Endothelial cell of umbilical vein (primary cell): ENCODE data around the gene IFRD2. TPM values are rescaled to one million over a fixed set of nuclear protein-coding genes. Genes with fewer than 3 reads are reported as not detected.
"Not testable (repeated sequence)": the region's sequence is repeated elsewhere in the genome, so short reads cannot be mapped to it uniquely, and the experiment has no call there.

Experiments used
- BruUV-seq: library from RNA; stranded (reverse); fragments of 400-500 nt; replicated peaks from 2 replicates; lab custom pipeline; 2021; lab: Mats Ljungman, UMichigan
- CTCF ChIA-PET: fragments of 300-600, 350-600 bp; sonication (Branson Sonifier 250); formaldehyde crosslinking; loops from one replicate; lab custom pipeline; 2021; ENCODE audit warnings: antibody characterized with exemption, inconsistent platforms; lab: Charles Lee
- POLR2A ChIA-PET: fragments of 300-600, 350-600 bp; sonication (Branson Sonifier 250); formaldehyde crosslinking; loops from one replicate; lab custom pipeline; 2021; ENCODE audit warnings: antibody characterized with exemption, inconsistent platforms; lab: Charles Lee
- DNase-seq: peaks from one replicate; pipeline ENCODE4 v3.0.0-alpha.2; 2011; ENCODE audit warnings: low read depth, low spot score
- FAIRE-seq: peaks from 2 replicates; lab custom pipeline; 2011; peaks lifted over from hg19 to GRCh38; lab: Jason Lieb, UNC
- H2AFZ ChIP-seq: 2 replicates; pipeline ENCODE4 v1.6.0; 2012; ENCODE audit warnings: low read depth, low read length, control low read depth, inconsistent platforms
- H3K27ac ChIP-seq: 2 replicates; pipeline ENCODE4 v1.5.1; 2011; ENCODE audit warnings: low read depth, mild to moderate bottlenecking, control low read depth, low read length, moderate library complexity; ENCODE audit not compliant: insufficient read depth
- H3K27me3 ChIP-seq, 2 experiments: 2 replicates each; pipeline versions ENCODE4 v1.6.0 to v1.6.1; 2011; ENCODE audit warnings: low read length in 2 of 2, mixed read lengths in 1 of 2; ENCODE audit not compliant: control insufficient read depth in 2 of 2, insufficient read depth in 2 of 2
- H3K36me3 ChIP-seq, 2 experiments: 2 replicates in 1 of 2; 3 replicates in 1 of 2; pipeline ENCODE4 v1.5.1; 2011; ENCODE audit warnings: low read length in 2 of 2, mild to moderate bottlenecking in 1 of 2, moderate library complexity in 1 of 2; ENCODE audit not compliant: control insufficient read depth in 2 of 2, insufficient read depth in 2 of 2; ENCODE audit errors: extremely low read depth in 1 of 2
- H3K4me1 ChIP-seq: 3 replicates; pipeline ENCODE4 v1.5.1; 2011; ENCODE audit warnings: mild to moderate bottlenecking, low read length; ENCODE audit not compliant: control insufficient read depth, insufficient read depth; ENCODE audit errors: extremely low read depth
- H3K4me2 ChIP-seq: 2 replicates; pipeline ENCODE4 v1.6.1; 2011; ENCODE audit warnings: low read length, control low read depth, mixed read lengths; ENCODE audit not compliant: insufficient read depth
- H3K4me3 ChIP-seq, 3 experiments: fragments of 200-600 bp in 1 of 3; sonication (generic), shearing (Covaris generic) in 1 of 3; replicated peaks in 1 of 3; 2 replicates each; pipeline ENCODE4 v1.5.1; 2011 to 2016; ENCODE audit warnings: control low read depth in 3 of 3, low read length in 3 of 3, mild to moderate bottlenecking in 2 of 3, inconsistent platforms in 1 of 3, low read depth in 1 of 3, moderate library complexity in 1 of 3; ENCODE audit not compliant: insufficient read depth in 1 of 3
- H3K79me2 ChIP-seq: 2 replicates; pipeline ENCODE4 v1.6.0; 2012; ENCODE audit warnings: low read length, inconsistent platforms; ENCODE audit not compliant: control insufficient read depth, insufficient read depth
- H3K9ac ChIP-seq: replicated peaks from 2 replicates; pipeline ENCODE3; 2011; ENCODE audit warnings: low read length, control low read depth; ENCODE audit not compliant: insufficient read depth; ENCODE audit errors: extremely low read depth
- H3K9me1 ChIP-seq: replicated peaks from 3 replicates; pipeline ENCODE4 v1.6.0; 2011; ENCODE audit warnings: mild to moderate bottlenecking, low read length; ENCODE audit not compliant: control insufficient read depth, insufficient read depth; ENCODE audit errors: extremely low read depth
- H3K9me3 ChIP-seq: replicated peaks from 2 replicates; pipeline ENCODE4 v1.5.1; 2012; ENCODE audit warnings: low read length, inconsistent platforms; ENCODE audit not compliant: control insufficient read depth, insufficient read depth
- H4K20me1 ChIP-seq: replicated peaks from 2 replicates; pipeline ENCODE3; 2011; ENCODE audit warnings: mild to moderate bottlenecking, low read length; ENCODE audit not compliant: control insufficient read depth, insufficient read depth; ENCODE audit errors: extremely low read depth
- FOS ChIP-seq: IDR thresholded peaks from 2 replicates; pipeline ENCODE4 v1.6.1; 2011; ENCODE audit warnings: mild to moderate bottlenecking, low read length, moderate library complexity, borderline replicate concordance; ENCODE audit not compliant: insufficient read depth
- JUN ChIP-seq: IDR thresholded peaks from 2 replicates; pipeline ENCODE4 v1.6.1; 2011; ENCODE audit warnings: borderline replicate concordance, low read depth; ENCODE audit not compliant: insufficient read length, insufficient read depth
- MAX ChIP-seq: IDR thresholded peaks from 2 replicates; pipeline ENCODE4 v1.6.1; 2011; ENCODE audit not compliant: insufficient read depth, insufficient read length
- MYC ChIP-seq: IDR thresholded peaks from one replicate; pipeline ENCODE4 v1.6.1; 2011; ENCODE audit warnings: mild to moderate bottlenecking, low read depth, low read length
- POLR2AphosphoS5 ChIP-seq: IDR thresholded peaks from 2 replicates; pipeline ENCODE4 v1.6.1; 2012; ENCODE audit warnings: low read depth, mild to moderate bottlenecking, control low read depth, low read length, moderate library complexity; ENCODE audit not compliant: insufficient read depth
- dilution Hi-C: fragments of 300-500 bp; cut with MboI; formaldehyde crosslinking; loops from one replicate; pipeline ENCODE4 v1.15.0; 2019; ENCODE audit warnings: low sequenced_read_pairs; ENCODE audit not compliant: extremely low pct_ligation_motif_present
- intact Hi-C: fragments of 100-400 bp; cut with micrococcal nuclease; formaldehyde crosslinking; loops from one replicate; pipeline ENCODE4 v1.10.0; 2022
- polyA plus RNA-seq, 4 experiments: library from polyadenylated mRNA; depleted of rRNA in 3 of 4; stranded (reverse) in 3 of 4; unstranded in 1 of 4; fragments of >200 nt; gene quantifications; 2 replicates each; pipeline versions ENCODE4 v1.2.1 to v1.2.3, GENCODE V29; 2011 to 2012; ENCODE audit warnings: missing spikeins in 1 of 4
- total RNA-seq: library from RNA; stranded (reverse); gene quantifications from 2 replicates; pipeline ENCODE4 v1.2.3, GENCODE V29; 2021

IFRD2 gene
- total and polyA plus RNA-seq, 2 donors (not counting 3 experiments of a cell fraction or from before 2014, with no cell fraction given): 99.4 to 111 TPM

DNA sequence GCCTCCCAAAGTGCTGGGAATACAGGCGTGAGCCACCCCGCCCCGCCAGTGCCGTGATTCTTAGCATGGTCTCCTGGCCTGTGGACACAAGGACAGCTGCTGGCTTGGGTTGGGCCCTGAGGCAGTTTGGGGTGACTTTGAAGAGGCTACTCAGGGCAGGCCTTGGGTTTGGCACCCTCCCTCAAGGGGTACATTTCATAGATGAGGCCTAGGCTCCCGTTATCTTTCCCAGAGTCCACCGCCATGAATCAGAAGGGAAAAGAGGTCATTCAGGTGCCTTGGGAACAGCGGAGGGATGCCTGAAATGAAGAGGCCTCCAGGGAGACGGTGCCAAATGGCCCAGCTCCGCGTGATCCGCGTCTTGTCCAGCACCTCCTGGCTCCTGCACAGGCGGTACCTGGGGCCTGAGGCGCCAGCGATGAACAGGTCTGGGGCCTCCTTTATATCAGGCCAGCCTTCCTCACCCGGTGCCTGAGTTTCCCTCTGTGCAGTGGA, 46.9 kb downstream of the IFRD2 start:
- H2AFZ ChIP-seq: no peak overlapping the region
- peaks cover 4 to 24% of the 10 kb centered on the region in 2 experiments for H3K36me3 ChIP-seq
- TF ChIP-seq MAX (no peak), POLR2AphosphoS5 (no peak), FOS (no peak), JUN (no peak), MYC (no peak)
- no peaks in the 10 kb centered on the region for H3K27me3 ChIP-seq
- no TSS peak for BruUV-seq
- H3K4me3 ChIP-seq: no peak overlapping the region
- peak overlapping the region; percentile 86 for H3K27ac ChIP-seq
- peak overlapping the region; percentile 32 for H3K4me2 ChIP-seq
- peaks cover 95% of the 10 kb centered on the region for H3K4me1 ChIP-seq
- POLR2A ChIA-PET: no interaction called here
- CTCF ChIA-PET: interaction anchor here (0.6 to 5.6 kb wide), 4 partner anchors 9 to 51 kb away, joined by 3 to 54 read pairs (median 18); partner anchors contain the start of gene GNAI2
- peak overlapping the region; percentile 56 for H3K9ac ChIP-seq
- H3K9me3 ChIP-seq: no peaks in the 10 kb centered on the region
- FAIRE-seq: no peak
- intact Hi-C loops: no loop called here
- H3K9me1 ChIP-seq: no peaks in the 10 kb centered on the region
- dilution Hi-C loops: no loop called here
- peaks cover 91% of the 10 kb centered on the region for H3K79me2 ChIP-seq
- peak; percentile 36 for DNase-seq
- no peaks in the 10 kb centered on the region for H4K20me1 ChIP-seq

DNA sequence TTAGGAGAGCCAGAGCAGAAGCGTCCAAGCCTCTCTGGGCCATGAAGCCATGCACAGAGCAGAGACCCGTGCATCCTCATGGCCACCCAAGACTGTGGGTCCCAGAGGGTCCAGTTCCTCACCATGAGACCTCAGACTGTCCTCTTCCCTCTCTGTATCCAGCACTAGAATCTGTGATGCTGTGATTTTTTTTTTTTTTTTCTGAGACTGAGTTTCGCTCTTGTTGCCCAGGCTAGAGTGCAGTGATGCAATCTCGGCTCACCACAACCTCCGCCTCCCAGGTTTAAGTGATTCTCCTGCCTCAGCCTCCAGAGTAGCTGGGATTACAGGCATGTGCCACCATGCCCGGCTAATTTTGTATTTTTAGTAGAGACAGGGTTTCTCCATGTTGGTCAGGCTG, 47.4 kb downstream of the IFRD2 start:
- peaks cover 95% of the 10 kb centered on the region for H3K4me1 ChIP-seq
- dilution Hi-C loops: loop anchor here (5.0 kb wide), 1 partner anchor 63 kb away; no protein-coding TSS in a partner anchor
- DNase-seq, H3K4me2 ChIP-seq, FAIRE-seq, H3K4me3 ChIP-seq, H2AFZ ChIP-seq, H4K20me1 ChIP-seq, H3K9ac ChIP-seq, H3K27me3 ChIP-seq, H3K9me3 ChIP-seq, BruUV-seq, intact Hi-C loops, POLR2A ChIA-PET, H3K9me1 ChIP-seq: not testable (repeated sequence)
- H3K27ac ChIP-seq: peak overlapping the region; percentile 97
- H3K79me2 ChIP-seq: peaks cover 91% of the 10 kb centered on the region
- peaks cover 4 to 26% of the 10 kb centered on the region in 2 experiments for H3K36me3 ChIP-seq
- CTCF ChIA-PET: interaction anchor here (0.6 to 5.6 kb wide), 5 partner anchors 9 to 51 kb away, joined by 3 to 54 read pairs (median 24); partner anchors contain the start of gene GNAI2
